Left lung (tissue), 10 donors: ENCODE measurements around the gene RTP4. TPM values are rescaled to one million over a fixed set of nuclear protein-coding genes. Genes with fewer than 3 reads are reported as not detected.
"Not testable (repeated sequence)": the region's sequence is repeated elsewhere in the genome, so short reads cannot be mapped to it uniquely, and the experiment has no call there.

Experiments
- ATAC-seq: fragments of 200-7000 bp; cut with Tn5 transposase; one replicate; pipeline ENCODE4 v1.9.1; 2020; ENCODE audit warnings: moderate library complexity
- DNase-seq, 4 donors: peaks; one replicate each; pipeline ENCODE4 v3.0.0-alpha.2; 2013 to 2020
- H3K27ac ChIP-seq, 2 donors: fragments of 200-600 bp; sonication (generic) in 1 of 2; one replicate each; pipeline versions ENCODE4 v1.5.0 to v1.8.0; 2020 to 2021
- H3K27me3 ChIP-seq, 2 donors: fragments of 200-600 bp; sonication (generic) in 1 of 2; one replicate each; pipeline versions ENCODE4 v1.5.0 to v1.8.0; 2020 to 2021
- H3K36me3 ChIP-seq, 2 donors: fragments of 200-600 bp; sonication (generic) in 1 of 2; one replicate each; pipeline versions ENCODE4 v1.5.0 to v1.8.0; 2020 to 2021
- H3K4me1 ChIP-seq, 2 donors: fragments of 200-600 bp; one replicate each; pipeline ENCODE4 v1.8.0; 2021
- H3K4me3 ChIP-seq, 2 donors: fragments of 200-600 bp; sonication (generic) in 1 of 2; one replicate each; pipeline versions ENCODE4 v1.5.0 to v1.8.0; 2020 to 2021; ENCODE audit warnings: mild to moderate bottlenecking in 1 of 2
- H3K9me3 ChIP-seq, 2 donors: fragments of 200-600 bp; sonication (generic) in 1 of 2; one replicate each; pipeline versions ENCODE4 v1.5.0 to v1.8.0; 2020 to 2021
- CTCF ChIP-seq, 2 donors: fragments of 200-600 bp; sonication (generic) in 1 of 2; IDR thresholded peaks; one replicate each; pipeline versions ENCODE4 v1.5.0 to v1.8.0; 2021; ENCODE audit warnings: antibody characterized with exemption in 2 of 2
- intact Hi-C, 2 donors: fragments of 100-400 bp; cut with DNase I; formaldehyde crosslinking; loops; one replicate each; pipeline versions ENCODE4 v1.11.2 to v1.14.2; 2022
- polyA plus RNA-seq, 6 donors: library from polyadenylated mRNA; unstranded; fragments of 120-200 nt; gene quantifications; one replicate each; pipeline ENCODE4 v1.2.1, GENCODE V29; 2013; ENCODE audit not compliant: insufficient read length in 6 of 6
- total RNA-seq, 2 donors: library from RNA; stranded (reverse); fragmentation: NEBNext Ultra II Directional; extraction: Animal tissue kit (Norgen Biotek cat#: 25700); gene quantifications; one replicate each; pipeline ENCODE4 v1.2.1, GENCODE V29; 2021
- donor health status: DM: no; HTN: yes; CAD: no.
- donor health status: DM: no; HTN: no; CAD: no.

Gene RTP4
- total and polyA plus RNA-seq, 8 donors = 0.38 to 5.1 (median 0.70) TPM

DNA sequence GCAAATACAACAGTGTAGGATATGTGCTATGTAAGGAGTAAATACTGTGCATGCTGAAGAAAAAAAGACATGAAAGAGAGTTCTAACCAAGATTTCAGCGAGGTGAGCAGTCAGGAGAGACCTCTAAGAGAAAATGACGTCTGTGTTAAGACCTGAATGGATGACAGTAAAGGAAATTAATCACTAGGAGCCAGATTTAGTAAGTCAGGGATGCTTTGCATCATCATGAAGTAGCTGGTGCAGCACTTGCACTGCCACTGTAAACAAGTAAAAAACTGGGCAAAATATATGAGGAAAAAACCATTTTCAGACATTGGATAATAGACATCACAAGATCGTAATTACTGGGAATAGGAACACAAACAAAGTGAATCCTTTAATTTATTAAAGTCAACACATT is 32.6 kb downstream of the RTP4 start:
- Histone ChIP-seq H3K4me3 (no peak overlapping the region), H3K36me3 (no peaks in the 10 kb centered on the region), H3K27me3 (peaks cover 0 to 4% of the 10 kb centered on the region in 2 donors), H3K9me3 (no peaks in the 10 kb centered on the region), H3K27ac (no peak overlapping the region), H3K4me1 (no peaks in the 10 kb centered on the region)
- DNase-seq (no peak), ATAC-seq (no peak)
- intact Hi-C loops = no loop called here
- TF ChIP-seq CTCF (IDR thresholded peaks at IDR 0.05) = no peak

DNA sequence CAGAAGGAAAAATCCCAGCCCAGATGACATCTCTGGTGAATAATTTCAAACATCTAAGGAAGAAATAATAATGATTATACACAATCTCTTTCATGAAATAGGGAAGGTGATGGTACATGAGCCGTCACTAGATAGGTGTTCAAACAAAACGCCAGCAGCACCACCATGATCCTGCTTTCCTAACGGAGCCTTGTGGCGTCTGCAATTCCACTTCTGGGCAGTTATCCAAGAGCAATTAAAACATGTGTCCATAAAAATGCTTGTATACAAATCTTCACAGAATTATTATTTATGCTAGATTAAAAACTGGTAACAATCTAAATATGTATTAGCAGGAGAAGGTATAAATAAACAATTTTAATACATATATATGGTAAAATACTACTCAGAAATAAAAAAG is 33.7 kb downstream of the RTP4 start:
- TF ChIP-seq CTCF (IDR thresholded peaks at IDR 0.05) = no peak
- H3K27me3 ChIP-seq = peaks cover 0 to 4% of the 10 kb centered on the region in 2 donors
- no peaks in the 10 kb centered on the region for H3K4me1 ChIP-seq
- intact Hi-C loops = no loop called here
- no peak for ATAC-seq
- H3K36me3 ChIP-seq = no peaks in the 10 kb centered on the region
- DNase-seq = no peak
- H3K9me3 ChIP-seq = no peaks in the 10 kb centered on the region
- no peak overlapping the region for H3K4me3 ChIP-seq
- no peak overlapping the region for H3K27ac ChIP-seq

DNA sequence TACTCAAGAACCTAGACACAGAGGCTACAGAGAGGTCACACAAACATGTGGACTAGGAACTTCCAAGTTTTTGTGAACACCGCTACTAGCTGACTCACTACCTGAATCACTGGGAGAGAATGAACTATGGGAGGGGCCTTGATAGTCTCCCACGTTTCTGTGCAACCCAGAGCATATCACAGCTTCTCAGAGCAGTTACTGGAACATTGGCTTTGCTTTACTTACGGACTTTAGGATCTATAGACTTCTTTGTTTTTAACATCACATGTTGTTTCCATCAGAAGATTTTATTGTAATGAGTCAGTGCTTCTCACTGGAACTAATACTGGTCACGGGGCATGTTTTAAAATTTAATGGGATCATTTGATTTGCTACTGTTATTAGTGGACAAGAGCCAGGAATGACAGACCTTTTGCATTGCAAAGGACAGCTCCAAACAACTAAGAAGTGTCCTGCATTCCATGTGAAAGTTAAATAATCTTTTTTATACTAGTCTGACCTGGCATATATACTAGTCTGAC is 35.6 kb downstream of the RTP4 start:
- no peaks in the 10 kb centered on the region for H3K36me3 ChIP-seq
- no peak overlapping the region for H3K4me3 ChIP-seq
- no peak overlapping the region for H3K27ac ChIP-seq
- H3K9me3 ChIP-seq = no peaks in the 10 kb centered on the region
- intact Hi-C loops = no loop called here
- no peak for TF ChIP-seq CTCF (IDR thresholded peaks at IDR 0.05)
- ATAC-seq (peak; percentile 88), DNase-seq (no peak)
- no peaks in the 10 kb centered on the region for H3K4me1 ChIP-seq
- H3K27me3 ChIP-seq = peaks cover 0 to 9% of the 10 kb centered on the region in 2 donors

DNA sequence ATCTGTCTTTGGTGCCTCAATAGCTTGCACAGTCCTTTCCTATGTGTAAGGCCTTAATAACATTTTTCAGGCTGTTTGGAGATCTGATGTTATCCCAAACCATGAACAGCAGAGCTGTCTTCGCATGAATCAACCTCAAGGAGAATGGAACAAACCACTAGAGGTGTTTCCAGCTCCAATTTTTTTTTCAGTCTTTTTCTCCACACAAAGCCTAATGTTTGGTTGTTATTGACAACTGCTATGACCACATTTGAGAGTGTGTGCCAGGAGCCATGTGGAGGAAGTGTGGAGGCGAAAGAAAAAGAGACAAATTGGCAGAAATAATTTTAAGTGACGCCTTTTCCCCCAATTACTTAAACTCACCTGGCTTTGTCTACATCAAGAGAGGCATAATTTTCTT is 38.7 kb downstream of the RTP4 start:
- H3K4me1 ChIP-seq = no peaks in the 10 kb centered on the region
- ATAC-seq = no peak
- intact Hi-C loops = no loop called here

DNA sequence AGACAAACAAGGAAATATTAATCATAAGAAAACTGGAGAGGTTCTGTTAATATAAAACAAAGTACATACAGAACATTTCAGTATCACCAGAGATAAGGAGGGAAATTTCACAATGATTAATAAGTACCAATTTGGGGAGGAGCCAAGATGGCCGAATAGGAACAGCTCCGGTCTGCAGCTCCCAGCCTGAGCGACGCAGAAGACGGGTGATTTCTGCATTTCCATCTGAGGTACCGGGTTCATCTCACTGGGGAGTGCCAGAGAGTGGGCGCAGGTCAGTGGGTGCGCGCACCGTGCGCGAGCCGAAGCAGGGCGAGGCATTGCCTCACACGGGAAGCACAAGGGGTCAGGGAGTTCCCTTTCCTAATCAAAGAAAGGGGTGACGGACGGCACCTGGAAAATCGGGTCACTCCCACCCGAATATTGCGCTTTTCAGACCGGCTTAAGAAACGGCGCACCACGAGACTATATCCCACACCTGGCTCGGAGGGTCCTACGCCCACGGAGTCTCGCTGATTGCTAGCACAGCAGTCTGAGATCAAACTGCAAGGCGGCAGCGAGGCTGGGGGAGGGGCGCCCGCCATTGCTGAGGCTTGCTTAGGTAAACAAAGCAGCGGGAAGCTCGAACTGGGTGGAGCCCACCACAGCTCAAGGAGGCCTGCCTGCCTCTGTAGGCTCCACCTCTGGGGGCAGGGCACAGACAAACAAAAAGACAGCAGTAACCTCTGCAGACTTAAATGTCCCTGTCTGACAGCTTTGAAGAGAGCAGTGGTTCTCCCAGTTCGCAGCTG is 44.0 kb downstream of the RTP4 start:
- H3K27me3 ChIP-seq, H3K36me3 ChIP-seq, H3K4me3 ChIP-seq, H3K9me3 ChIP-seq, intact Hi-C loops, H3K27ac ChIP-seq, DNase-seq, H3K4me1 ChIP-seq: not testable (repeated sequence)
- ATAC-seq = peak; percentile 31

More for the DNA sequence above, 38.7 kb downstream of the RTP4 start:
- Histone ChIP-seq H3K27me3 (peaks cover 0 to 5% of the 10 kb centered on the region in 2 donors), H3K36me3 (no peaks in the 10 kb centered on the region), H3K4me3 (no peak overlapping the region), H3K27ac (no peak overlapping the region), H3K9me3 (no peaks in the 10 kb centered on the region)
- TF ChIP-seq CTCF (IDR thresholded peaks at IDR 0.05) = no peak
- DNase-seq = no peak

Other genes starting within 250 kb of the RTP4 start
- gene RPL39L, start 228.9 kb upstream of the RTP4 start, total RNA-seq = 1 to 10 TPM; 7.4 to 8.2 TPM
- gene RPL39L, start 228.9 kb upstream of the RTP4 start, polyA plus RNA-seq = 10 to 100 TPM; 12.8 to 19.9 (median 15.2) TPM
- not detected for gene RTP1, start 170.9 kb upstream of the RTP4 start, total RNA-seq
- gene RTP1, start 170.9 kb upstream of the RTP4 start, polyA plus RNA-seq = not detected
- gene MASP1, start 76.6 kb upstream of the RTP4 start, total RNA-seq = 1 to 10 TPM in 1 of 2 donors, under 1 TPM in 1; 0.42 to 4.5 TPM
- 1 to 10 TPM; 3.2 to 8.0 (median 6.2) TPM for gene MASP1, start 76.6 kb upstream of the RTP4 start, polyA plus RNA-seq